ENCODE data around the gene OGFOD1. TPM values are rescaled to one million over a fixed set of nuclear protein-coding genes. Genes with fewer than 3 reads are reported as not detected.

The OGFOD1 gene
- total and polyA plus RNA-seq, 9 of the 15 experiments (the other 6 are each of a cell fraction or from before 2014, with no cell fraction given), result 60.4 to 134 (median 85.8) TPM

DNA sequence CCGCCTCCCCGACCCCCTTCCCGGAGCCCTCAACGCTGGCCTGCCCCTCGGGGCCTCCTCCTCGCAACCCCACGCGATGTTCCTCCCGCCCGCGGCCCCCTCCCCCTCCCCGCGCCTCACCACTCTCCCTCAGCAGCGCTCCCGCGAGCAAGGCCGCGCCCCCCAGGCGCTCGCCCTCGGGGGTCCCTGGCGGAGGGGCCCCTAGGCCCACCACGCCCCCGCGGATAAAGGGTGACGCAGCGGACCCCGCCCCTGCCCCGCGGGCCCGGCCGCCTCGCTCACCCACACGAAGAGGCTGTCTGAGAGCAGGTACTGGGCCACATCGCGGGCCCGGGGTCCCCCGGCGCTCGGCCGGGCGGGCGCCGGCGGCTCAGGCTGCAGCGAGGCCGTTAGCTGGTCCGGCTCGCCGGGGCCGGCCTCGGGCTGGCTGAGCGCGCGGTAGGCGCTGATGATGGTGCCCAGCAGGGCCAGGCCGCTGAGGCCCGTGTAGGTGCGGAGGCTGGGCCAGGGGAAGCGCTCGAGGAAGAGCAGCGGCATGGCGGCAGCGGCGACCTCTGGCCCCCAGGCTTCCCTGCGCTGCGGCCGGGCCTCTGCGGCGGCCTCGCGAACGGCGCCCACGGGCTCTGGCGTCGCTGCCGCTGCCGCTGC lies 26.4 kb upstream of the OGFOD1 start (continued):
- TF ChIP-seq, protein P1, sequence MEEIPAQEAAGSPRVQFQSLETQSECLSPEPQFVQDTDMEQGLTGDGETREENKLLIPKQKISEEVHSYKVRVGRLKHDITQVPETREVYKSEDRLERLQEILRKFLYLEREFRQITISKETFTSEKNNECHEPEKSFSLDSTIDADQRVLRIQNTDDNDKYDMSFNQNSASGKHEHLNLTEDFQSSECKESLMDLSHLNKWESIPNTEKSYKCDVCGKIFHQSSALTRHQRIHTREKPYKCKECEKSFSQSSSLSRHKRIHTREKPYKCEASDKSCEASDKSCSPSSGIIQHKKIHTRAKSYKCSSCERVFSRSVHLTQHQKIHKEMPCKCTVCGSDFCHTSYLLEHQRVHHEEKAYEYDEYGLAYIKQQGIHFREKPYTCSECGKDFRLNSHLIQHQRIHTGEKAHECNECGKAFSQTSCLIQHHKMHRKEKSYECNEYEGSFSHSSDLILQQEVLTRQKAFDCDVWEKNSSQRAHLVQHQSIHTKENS (CRISPR knock-in tag; IDR thresholded peaks at IDR 0.05), result no peak
- TF ChIP-seq ZNF224 (CRISPR knock-in tag; IDR thresholded peaks at IDR 0.05) (no peak), POLR2G (IDR thresholded peaks at IDR 0.05; ENCODE audit: low read depth, low read length) (peak; percentile 73), EGR1 (conservative IDR thresholded peaks at IDR 0.05) (peak; percentile 29; the same call in 1 of the 2 replicates), L3MBTL2 (IDR thresholded peaks at IDR 0.05) (0 out of 2 replicates have a peak, but pooled peaks have one; percentile 11), CCNT2 (IDR thresholded peaks at IDR 0.05; ENCODE audit: borderline replicate concordance, extremely low read depth, insufficient read length, low read depth, low read length) (peak; percentile 21), PHF8 (IDR thresholded peaks at IDR 0.05; ENCODE audit: borderline replicate concordance, low read length) (peak; percentile 80; the same call in 1 of the 2 replicates), SIN3B (IDR thresholded peaks at IDR 0.05; ENCODE audit: low read depth) (peak; percentile 39; the same call in 1 of the 2 replicates), EP300 (IDR thresholded peaks at IDR 0.05; ENCODE audit: low read length) (no peak), ZNF347 (CRISPR knock-in tag; IDR thresholded peaks at IDR 0.05; ENCODE audit: low read depth) (no peak), RBBP5 (IDR thresholded peaks at IDR 0.05; ENCODE audit: borderline replicate concordance, insufficient read depth, low read length, poor library complexity, severe bottlenecking) (peak; percentile 89)
- TF ChIP-seq, protein P2, sequence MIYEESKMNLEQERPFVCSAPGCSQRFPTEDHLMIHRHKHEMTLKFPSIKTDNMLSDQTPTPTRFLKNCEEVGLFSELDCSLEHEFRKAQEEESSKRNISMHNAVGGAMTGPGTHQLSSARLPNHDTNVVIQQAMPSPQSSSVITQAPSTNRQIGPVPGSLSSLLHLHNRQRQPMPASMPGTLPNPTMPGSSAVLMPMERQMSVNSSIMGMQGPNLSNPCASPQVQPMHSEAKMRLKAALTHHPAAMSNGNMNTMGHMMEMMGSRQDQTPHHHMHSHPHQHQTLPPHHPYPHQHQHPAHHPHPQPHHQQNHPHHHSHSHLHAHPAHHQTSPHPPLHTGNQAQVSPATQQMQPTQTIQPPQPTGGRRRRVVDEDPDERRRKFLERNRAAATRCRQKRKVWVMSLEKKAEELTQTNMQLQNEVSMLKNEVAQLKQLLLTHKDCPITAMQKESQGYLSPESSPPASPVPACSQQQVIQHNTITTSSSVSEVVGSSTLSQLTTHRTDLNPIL (CRISPR knock-in tag; IDR thresholded peaks at IDR 0.05), result no peak
- TF ChIP-seq, protein P3, sequence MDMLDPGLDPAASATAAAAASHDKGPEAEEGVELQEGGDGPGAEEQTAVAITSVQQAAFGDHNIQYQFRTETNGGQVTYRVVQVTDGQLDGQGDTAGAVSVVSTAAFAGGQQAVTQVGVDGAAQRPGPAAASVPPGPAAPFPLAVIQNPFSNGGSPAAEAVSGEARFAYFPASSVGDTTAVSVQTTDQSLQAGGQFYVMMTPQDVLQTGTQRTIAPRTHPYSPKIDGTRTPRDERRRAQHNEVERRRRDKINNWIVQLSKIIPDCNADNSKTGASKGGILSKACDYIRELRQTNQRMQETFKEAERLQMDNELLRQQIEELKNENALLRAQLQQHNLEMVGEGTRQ (CRISPR knock-in tag; IDR thresholded peaks at IDR 0.05), result no peak
- TF ChIP-seq, protein P4, sequence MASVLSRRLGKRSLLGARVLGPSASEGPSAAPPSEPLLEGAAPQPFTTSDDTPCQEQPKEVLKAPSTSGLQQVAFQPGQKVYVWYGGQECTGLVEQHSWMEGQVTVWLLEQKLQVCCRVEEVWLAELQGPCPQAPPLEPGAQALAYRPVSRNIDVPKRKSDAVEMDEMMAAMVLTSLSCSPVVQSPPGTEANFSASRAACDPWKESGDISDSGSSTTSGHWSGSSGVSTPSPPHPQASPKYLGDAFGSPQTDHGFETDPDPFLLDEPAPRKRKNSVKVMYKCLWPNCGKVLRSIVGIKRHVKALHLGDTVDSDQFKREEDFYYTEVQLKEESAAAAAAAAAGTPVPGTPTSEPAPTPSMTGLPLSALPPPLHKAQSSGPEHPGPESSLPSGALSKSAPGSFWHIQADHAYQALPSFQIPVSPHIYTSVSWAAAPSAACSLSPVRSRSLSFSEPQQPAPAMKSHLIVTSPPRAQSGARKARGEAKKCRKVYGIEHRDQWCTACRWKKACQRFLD (CRISPR knock-in tag; IDR thresholded peaks at IDR 0.05), result 0 out of 2 replicates have a peak, but pooled peaks have one; percentile 35
- TF ChIP-seq, protein P5, sequence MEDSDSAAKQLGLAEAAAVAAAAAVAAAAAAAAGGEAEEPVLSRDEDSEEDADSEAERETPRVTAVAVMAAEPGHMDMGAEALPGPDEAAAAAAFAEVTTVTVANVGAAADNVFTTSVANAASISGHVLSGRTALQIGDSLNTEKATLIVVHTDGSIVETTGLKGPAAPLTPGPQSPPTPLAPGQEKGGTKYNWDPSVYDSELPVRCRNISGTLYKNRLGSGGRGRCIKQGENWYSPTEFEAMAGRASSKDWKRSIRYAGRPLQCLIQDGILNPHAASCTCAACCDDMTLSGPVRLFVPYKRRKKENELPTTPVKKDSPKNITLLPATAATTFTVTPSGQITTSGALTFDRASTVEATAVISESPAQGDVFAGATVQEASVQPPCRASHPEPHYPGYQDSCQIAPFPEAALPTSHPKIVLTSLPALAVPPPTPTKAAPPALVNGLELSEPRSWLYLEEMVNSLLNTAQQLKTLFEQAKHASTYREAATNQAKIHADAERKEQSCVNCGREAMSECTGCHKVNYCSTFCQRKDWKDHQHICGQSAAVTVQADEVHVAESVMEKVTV (CRISPR knock-in tag; IDR thresholded peaks at IDR 0.05), result no peak
